ENCODE data around the gene FAM117B.
"Not testable (repeated sequence)": the region's sequence is repeated elsewhere in the genome, so short reads cannot be mapped to it uniquely, and the experiment has no call there.

Gene FAM117B

DNA sequence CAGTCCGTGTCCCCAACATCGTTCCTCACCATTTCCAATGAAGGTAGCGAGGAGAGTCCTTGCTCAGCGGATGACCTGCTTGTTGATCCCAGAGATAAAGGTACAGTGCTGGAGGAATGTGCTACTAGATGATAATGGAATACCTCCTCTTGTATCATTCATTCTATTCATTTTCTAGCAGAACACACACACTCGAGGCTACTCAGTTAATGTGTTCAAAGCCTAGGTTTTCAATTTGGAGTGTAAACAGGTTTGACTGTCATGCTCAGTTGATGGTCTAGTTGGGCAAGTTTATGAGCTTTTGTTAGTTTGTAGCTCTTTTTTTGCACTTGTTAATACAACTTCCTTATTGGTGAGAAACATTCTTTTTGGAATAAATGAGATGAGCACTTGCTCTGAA is 122.6 kb downstream of the FAM117B start:
- DNase-seq (ENCODE audit: low read depth in 3 of 3): no peak

DNA sequence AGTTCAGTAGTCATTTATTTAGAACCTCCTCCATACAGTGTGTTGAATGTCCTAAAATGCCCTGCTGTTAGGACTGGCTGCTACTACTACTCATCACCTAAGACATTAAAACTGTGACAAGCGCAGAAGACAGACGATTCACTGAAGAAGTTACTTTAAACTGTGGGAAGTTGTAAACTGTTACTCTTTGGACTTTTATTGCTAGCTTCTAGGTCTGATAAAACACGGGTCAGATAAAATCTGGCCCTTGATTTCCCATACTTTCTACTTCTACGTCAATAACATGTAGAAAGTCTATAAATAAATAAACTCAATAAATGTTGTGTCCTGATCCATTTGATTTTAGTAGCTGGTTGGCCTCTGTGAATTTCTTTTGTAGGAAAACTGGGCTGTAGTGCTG is 123.4 kb downstream of the FAM117B start:
- no peak for DNase-seq (ENCODE audit: low read depth in 3 of 3)

DNA sequence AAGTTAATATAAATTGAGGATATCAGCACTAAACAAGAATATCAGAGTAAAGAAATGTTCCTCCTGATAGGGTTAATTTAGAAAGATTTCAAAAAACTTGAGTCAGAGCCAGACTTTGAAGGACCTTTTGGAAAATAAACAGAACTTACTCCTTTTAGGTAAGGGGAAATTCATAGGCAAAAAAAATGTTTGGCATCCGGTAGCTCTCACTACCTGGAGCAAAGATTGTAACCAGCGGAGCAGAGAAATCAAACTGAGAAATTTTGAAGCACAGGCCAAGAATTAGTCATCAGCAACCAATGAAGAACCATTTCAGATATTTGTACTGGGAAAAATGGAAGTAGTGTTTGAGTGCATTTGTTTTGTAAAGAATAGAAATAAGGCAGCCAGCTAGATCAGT is 123.8 kb downstream of the FAM117B start:
- no peak for DNase-seq (ENCODE audit: low read depth in 3 of 3)

DNA sequence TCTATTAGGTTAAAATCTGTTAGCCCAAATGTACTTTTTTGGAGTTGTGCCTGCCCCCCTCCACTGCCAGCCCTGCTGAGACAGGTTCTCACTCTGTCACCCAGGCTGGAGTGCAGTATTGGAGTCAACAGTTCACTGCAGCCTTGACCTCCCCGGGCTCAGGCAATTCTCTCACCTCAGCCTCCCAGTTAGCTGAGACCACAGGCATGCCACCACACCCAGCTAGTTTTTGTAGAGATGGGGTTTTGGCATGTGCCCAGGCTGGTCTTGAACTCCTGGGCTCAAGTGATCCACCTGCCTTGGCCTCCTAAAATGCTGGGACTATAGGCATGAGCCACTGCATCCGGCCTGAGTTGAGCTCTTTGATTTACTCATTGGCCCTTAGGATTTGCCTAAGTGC is 126.1 kb downstream of the FAM117B start:
- DNase-seq (ENCODE audit: low read depth in 3 of 3): no peak

DNA sequence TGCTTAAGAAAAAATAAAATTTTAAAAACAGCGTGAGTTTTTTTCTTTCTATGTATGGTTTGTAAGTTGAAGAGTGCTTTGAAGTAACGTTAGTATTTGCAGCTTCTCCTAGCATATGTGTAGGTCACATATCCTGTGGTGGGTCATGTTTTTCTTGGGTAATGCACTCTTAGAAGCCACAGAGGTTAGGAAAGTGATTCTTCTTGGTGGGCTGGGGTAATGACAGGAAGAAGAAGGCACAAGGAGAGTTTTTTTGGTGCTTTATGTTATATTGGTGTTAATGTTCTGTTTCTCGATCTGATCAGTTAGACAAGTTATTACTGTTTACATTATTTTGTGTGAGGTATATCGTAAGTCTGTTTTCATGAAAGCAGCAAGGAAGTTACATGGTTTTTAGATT is 127.8 kb downstream of the FAM117B start:
- no peak for DNase-seq (ENCODE audit: low read depth in 3 of 3)

DNA sequence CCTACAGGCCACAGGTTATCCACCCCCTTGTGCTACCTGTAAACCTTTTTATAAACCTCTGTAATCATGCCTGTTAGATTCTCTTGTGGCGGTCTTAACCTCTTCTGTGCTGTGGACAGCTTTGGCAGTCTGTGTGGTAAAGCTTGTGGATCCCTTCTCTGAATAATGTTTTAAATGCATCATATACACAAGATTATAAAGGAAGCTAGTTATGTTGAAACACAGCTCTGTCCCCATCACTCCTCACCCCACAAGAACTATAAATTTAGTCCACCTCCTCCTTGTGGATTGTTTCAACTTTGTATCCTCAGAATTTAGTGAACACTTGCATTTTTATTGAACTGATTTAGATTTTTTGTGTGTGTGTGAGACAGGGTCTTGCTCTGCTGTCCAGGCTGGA is 129.1 kb downstream of the FAM117B start:
- DNase-seq (ENCODE audit: low read depth in 3 of 3): no peak

DNA sequence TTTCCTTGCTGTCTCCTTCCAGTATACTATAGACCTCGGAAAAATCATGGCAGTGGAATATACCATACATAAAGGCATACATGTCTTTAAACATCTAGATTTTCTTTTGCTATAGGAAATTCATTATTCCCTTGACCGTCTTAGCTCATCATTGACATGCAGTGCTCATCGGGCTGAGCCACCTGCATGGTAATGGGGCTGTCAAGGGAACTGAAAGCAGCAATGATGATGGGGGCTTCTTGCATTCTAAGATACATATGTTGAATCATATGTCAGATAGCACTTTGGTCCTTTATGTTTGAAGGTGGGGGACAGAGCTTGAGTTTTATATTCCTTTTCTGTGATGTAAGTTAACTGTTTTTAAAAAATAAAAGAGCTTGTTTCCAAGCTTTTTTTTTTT is 130.2 kb downstream of the FAM117B start:
- no peak for DNase-seq (ENCODE audit: low read depth in 3 of 3)

DNA sequence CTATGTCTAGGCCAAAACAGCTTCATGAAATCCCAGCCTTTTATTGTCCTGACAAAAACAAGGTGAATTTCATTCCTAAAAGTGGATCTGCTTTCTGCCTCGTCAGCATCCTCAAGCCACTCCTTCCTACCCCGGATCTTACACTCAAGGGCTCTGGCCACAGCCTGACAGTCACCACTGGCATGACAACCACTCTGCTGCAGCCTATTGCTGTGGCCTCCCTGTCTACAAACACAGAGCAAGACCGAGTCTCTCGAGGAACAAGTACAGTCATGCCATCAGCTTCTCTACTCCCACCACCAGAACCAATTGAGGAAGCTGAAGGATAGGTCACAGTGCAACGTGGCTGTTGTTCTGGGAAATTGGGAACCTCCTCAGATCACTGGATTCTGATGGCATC is 130.7 kb downstream of the FAM117B start:
- DNase-seq (ENCODE audit: low read depth in 3 of 3): no peak

DNA sequence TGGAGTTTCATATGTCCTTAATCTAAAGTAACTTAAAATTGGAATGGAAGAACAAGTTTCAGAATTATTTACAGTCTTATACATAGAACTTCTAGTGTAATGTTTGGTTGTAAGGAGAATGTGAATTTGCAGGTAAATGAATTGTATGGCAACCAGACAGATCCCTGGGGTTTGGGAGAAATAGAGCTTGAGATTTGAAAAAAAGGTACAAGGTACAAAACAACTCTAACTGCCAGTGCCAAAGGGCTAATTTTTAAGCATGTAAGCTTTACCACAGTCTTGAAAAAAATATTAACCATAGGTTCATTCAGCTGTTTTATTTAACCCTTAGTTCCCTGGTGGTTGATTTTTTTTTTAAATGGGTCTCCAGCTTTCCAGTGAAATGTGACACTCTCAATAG is 133.5 kb downstream of the FAM117B start:
- DNase-seq (ENCODE audit: low read depth in 3 of 3): no peak

DNA sequence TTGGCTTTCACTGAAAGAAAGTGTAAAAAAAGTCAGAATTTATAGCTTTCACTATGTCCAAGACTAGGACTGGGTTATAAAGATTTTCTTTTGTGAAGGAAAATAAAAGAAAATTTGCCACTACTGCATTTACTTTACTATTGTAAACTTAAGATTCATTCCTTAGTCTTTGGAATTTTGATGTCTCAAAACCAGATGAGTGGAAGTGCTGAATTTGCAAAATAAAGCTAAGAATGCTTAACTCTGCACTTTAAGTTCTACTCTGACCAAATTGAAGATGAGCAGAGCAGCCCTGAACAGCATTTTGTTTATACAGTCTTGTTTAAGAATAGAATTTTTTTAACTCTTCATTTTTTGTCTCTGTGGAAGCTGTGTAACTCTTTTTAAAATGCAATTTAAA is 134.4 kb downstream of the FAM117B start:
- DNase-seq (ENCODE audit: low read depth in 3 of 3): no peak

DNA sequence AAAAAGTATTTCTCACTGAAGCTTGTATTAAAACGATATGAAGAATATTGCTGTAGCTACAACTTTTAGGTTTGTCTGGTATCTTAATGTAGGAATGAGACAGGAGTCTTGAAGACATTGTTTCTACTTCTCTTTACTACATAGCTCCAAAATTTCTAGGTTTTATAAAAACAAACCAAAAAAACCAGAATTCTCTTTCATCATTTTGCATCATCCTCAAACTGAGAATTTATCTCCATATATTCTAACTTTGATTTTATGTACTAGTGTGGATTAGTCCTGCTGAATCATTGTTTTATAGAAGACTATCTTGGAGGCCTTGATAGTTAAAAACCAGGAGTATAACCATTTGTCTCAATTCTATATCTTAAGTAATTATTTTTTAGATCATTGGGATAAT is 136.6 kb downstream of the FAM117B start:
- no peak for DNase-seq (ENCODE audit: low read depth in 3 of 3)

DNA sequence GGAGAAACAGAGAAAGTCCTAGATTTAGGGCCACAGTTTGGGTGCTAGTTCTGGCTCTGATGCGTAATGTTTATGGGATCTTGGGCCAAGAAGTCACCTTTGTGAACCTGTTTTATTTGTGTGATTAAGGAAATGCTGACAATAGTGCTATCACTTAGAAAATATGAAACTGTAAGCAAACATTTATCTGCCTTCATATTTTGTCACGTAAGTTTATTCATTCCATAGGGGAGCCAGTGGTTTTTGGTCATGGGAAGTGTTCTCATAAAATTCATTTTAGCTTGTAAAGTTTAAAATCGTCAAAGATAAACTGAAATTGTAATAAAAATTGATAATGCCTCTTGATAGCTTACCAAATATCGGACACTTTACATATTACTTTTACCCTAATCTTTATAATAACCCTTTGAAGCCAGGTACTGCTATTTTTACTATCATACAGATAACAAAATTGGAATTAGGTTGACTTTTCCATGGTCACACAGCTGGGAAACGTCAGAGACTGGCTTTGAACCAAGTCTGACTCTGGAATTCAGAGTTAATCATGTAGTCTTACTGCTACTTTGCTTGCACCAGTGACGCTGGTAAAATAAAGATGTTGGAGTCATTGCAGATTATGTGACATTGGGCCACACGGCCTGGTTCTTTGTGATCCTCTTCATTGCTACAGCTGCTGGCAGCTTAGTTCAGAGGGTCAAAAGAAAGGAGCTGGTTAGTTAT is 137.1 kb downstream of the FAM117B start:
- DNase-seq (ENCODE audit: low read depth in 3 of 3): no peak

DNA sequence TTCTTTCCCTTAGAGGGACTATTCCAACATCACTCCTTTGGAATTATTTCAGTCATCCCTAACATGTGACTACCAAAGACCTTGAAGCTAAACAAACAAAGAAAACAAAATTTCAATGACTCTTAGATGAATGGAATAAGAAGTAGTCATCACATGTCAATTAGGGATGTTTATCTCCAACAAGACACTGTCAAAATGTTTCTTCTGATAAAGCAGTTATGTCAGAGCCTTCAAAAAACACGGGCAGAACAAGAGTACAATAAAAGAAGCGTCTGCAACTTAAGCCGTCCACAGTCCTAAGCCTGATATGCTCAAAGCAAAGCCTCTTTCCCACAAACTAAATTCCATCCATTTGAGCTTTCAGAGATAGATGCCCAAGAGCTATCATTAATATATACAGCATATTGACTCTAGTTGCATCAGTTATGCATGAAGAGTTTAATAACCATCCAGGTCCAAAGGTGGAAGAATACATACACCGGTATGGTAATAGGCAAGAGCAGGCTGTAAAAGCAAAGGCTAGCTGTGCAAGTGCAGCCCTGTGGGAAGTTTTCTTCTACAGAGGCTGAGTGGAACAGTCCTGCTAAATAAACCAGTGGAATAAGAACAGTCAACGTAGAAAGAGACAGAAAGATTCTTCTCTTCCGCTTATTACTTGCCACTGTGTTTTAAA is 138.7 kb downstream of the FAM117B start:
- no peak for DNase-seq (ENCODE audit: low read depth in 3 of 3)

DNA sequence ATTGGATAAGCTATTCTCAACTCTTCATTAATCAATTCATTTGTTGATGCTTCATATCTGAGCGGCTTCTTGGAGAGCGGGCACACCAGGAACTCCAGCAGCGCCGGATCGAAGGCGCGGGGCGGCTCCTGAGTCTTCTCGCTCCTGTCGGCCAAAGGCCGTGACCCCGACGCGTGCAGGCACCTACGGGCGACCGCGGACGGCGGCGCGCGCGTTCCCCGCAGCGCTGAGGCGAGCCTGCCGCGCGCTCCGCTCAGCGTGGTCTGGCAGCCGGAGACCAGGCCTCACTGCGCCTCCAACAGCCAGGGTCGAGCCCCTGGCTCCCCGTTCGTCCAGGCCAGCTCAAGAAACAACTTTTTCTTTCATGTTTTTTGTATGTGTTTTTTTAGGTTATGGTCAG is 139.3 kb downstream of the FAM117B start:
- no peak for DNase-seq (ENCODE audit: low read depth in 3 of 3)

DNA sequence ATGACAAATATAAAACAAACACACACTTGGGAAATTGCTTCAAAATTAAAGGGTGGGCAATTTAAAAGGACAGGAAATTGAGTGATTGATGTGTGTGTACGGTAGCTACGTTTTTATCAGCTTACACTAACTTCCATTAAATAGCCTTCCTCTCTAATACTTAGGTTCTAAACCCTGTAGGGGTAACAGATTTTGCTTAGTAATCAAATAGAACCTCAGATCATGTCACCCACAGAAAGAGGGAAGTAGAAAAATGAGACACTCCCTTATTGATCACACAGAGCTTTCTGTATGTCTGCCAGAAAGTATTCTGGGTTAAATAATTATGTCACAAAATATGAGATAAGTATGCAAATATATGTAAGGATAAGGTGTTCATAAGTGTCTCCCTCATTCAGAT is 143.4 kb downstream of the FAM117B start:
- no peak for DNase-seq (ENCODE audit: low read depth in 3 of 3)

DNA sequence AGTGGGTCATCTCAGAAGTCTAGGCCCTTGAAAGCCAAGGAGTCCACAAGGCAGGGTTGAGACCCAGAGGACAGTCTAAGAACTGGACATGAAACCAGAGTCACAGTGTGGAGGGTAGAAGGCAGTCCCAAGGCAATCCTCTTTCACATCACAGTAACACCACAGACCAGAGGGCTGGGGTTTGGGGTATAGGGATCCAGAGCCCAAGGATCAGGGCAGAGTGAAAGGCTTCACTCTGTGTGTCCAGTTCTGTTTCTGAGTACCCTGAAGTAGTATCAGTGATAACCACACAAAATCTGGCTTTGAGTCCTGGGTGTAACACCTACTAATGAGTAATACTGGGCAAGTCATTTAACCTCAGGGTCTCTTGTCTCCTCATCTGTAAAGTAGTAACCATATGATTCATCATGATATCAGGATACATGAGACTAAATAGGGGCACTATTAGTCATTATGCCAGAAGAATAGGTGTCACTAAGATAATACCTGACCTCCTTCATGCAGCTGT is 145.8 kb downstream of the FAM117B start:
- DNase-seq (ENCODE audit: low read depth in 3 of 3): peak in 1 of 3 donors; percentile 0

DNA sequence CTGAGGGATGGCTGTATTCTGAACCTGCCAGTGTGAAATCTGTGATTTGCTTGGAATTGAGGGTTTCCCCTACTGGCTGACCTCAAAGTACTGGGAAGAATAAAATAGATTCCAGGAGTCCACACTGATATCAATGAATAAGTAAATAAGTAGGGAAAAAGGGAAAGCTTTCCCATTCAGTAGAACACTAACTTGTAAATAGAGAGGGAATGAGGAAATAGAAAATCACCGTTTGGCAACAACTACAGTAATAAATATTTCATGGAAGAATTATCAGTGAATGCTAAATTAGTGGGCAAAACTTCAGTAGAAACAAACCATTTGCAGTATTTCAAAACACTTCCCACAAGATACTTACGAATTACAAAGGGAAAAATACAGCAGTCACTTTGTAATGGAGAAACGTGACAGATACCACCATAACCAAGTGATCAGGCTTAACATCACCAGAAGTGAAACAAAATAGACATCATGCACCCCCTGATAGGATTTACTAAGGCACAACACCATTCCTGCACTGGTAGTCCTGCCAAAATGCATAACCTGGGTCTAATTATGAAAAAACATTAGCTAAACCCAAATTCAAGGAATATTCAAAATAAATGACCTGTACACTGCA is 148.3 kb downstream of the FAM117B start:
- DNase-seq (ENCODE audit: low read depth in 3 of 3): no peak

DNA sequence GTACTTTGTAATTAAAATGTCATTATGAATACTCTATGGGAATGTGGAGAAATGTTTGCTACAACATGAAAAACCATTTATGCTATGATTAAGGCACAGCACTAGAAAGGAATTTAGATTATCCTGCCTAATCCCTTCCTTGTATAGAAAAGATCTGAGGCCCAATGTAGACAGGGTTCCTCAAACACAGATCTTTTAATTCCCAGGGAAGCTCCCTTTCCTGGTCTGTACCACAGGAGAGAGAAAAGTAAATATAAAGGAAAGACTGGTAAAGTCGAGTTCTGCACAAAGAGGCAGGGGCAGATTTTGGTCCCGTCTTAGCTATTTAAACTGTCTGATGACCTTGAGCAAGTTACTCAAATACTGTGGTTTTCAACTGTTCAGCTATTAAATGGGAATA is 152.1 kb downstream of the FAM117B start:
- no peak for DNase-seq (ENCODE audit: low read depth in 3 of 3)

DNA sequence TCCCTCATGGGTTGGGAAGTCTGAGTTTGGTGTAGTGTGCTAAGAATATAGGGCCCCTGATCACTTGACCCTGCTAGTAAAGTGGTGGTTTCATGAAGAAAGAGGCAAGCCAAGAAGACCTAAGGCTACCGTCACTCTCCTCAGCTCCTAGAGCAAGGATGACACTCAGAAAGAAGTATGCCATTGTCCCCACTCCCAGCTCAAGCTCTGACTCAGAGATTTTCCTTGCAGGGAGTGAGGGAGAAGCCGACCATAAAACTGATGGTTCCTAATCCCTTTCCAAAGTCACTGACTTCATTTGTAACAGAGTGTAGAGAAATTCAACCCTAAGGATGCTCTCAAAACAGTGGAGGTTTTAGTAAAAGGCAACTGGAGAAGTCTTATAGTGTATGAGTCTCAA is 155.9 kb downstream of the FAM117B start:
- DNase-seq (ENCODE audit: low read depth in 3 of 3): no peak

DNA sequence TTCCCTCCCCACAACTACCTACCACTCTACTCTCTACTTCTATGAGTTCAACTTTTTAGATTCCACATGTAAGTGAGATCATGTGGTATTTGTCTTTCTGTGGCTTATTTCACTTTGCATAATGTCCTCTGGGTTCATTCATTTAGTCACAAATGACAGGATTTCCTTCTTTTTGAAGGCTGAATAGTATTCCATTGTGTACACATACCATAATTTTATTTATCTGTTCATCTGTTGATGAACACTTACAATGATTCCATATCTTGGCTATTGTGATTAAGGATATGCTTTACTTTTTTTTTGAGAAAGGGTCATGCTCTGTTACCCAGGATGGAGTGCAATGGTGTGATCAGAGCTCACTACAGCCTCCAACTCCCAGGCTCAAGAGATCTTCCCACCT is 163.2 kb downstream of the FAM117B start:
- DNase-seq (ENCODE audit: low read depth in 3 of 3): no peak

DNA sequence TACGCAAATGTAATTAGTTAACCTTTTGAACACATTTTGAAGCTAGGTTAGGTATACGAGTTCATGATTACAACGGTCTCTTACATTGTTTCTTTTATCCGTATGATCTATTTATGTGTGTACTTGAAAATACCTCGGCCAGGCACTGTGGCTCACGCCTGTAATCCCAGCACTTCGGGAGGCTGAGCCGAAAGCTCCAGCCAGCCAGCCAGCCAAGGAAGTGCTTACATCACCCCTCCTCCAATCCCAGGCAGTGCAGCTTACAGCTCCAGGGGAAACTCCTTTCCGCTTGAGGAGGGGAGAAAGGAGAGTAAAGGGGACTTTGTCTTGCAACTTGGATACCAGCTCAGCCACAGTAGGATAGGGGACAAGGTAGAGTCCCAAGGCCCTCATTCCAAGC is 171.1 kb downstream of the FAM117B start:
- not testable (repeated sequence) for DNase-seq (ENCODE audit: low read depth in 3 of 3)

DNA sequence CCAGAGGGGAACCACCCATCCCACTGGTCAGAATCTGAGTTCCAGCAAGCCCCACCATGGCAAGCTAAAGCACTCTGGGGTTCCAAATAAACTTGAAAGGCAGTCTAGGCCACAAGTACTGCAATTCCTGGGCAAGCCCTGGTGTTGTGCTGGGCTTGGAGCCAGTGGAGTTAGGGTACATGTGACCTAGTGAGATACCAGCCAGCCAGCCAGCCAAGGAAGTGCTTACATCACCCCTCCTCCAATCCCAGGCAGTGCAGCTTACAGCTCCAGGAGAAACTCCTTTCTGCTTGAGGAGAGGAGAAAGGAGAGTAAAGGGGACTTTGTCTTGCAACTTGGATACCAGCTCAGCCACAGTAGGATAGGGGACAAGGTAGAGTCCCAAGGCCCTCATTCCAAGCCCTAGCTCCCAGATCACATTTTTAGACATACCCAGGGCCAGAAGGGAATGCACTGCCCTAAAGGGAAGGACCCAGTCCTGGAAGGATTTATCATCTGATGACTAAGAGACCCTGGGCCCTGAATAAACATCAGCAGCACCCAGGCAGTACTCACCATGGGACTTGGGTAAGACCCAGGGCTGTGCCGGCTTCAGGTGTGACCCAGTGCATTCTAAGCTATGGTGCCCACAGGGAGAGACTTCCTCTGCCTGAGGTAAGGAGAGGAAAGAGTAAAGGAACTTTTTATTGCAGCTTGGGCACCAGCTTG is 172.8 kb downstream of the FAM117B start:
- not testable (repeated sequence) for DNase-seq (ENCODE audit: low read depth in 3 of 3)
